Measurements from ENCODE around the gene PRR20E. TPM values are rescaled to one million over a fixed set of nuclear protein-coding genes. Genes with fewer than 3 reads are reported as not detected.
"Not testable (repeated sequence)": the region's sequence is repeated elsewhere in the genome, so short reads cannot be mapped to it uniquely, and the experiment has no call there.

The PRR20E gene
- total and polyA plus RNA-seq, 3 experiments from 2014 or later = not detected

- H3K27me3 Mint-ChIP-seq; H3K4me3 ChIP-seq (ENCODE audit: low read length); H3K9me3 ChIP-seq (ENCODE audit: low read length); H3K4me1 ChIP-seq (ENCODE audit: insufficient read depth, low read length); H3K27me3 ChIP-seq (ENCODE audit: insufficient read depth, low read length, poor library complexity, severe bottlenecking); H3K9me3 Mint-ChIP-seq; H3K27ac ChIP-seq (ENCODE audit: low read depth, low read length); H3K4me1 Mint-ChIP-seq; H3K36me3 ChIP-seq (ENCODE audit: insufficient read depth, low read length); H3K36me3 Mint-ChIP-seq; POLR2A ChIA-PET; H3K4me3 Mint-ChIP-seq; H3K27ac Mint-ChIP-seq; CTCF ChIA-PET; DNase-seq: not testable (repeated sequence)
Observed at GRCh38 chr13:57147188-57147587, 19.8 kb upstream of the PRR20E start, which contains the start of gene PRR20B. Gene PRR20B, plus strand, starts transcription at chr13:57147488. Its CDS starts 387 bp downstream, at chr13:57147875.

- H3K4me3 ChIP-seq (ENCODE audit: low read length); H3K27me3 ChIP-seq (ENCODE audit: insufficient read depth, low read length, poor library complexity, severe bottlenecking); H3K36me3 Mint-ChIP-seq; H3K4me1 Mint-ChIP-seq; H3K27ac ChIP-seq (ENCODE audit: low read depth, low read length); POLR2A ChIA-PET; CTCF ChIA-PET; H3K4me3 Mint-ChIP-seq; H3K36me3 ChIP-seq (ENCODE audit: insufficient read depth, low read length); H3K9me3 ChIP-seq (ENCODE audit: low read length); DNase-seq; H3K27ac Mint-ChIP-seq; H3K9me3 Mint-ChIP-seq; H3K4me1 ChIP-seq (ENCODE audit: insufficient read depth, low read length); H3K27me3 Mint-ChIP-seq: not testable (repeated sequence)
Observed at GRCh38 chr13:57148106-57148505, 18.9 kb upstream of the PRR20E start.

GRCh38 chr13:57153761-57154160 lies 13.2 kb upstream of the PRR20E start, which contains the start of gene PRR20C:
Gene PRR20C, plus strand, starts transcription at chr13:57154061. Its CDS starts 387 bp downstream, at chr13:57154448.
- H3K4me3 Mint-ChIP-seq; H3K4me1 Mint-ChIP-seq; H3K27me3 ChIP-seq (ENCODE audit: insufficient read depth, low read length, poor library complexity, severe bottlenecking); H3K27ac Mint-ChIP-seq; H3K27ac ChIP-seq (ENCODE audit: low read depth, low read length); CTCF ChIA-PET; H3K36me3 Mint-ChIP-seq; DNase-seq; H3K27me3 Mint-ChIP-seq; H3K4me1 ChIP-seq (ENCODE audit: insufficient read depth, low read length); H3K9me3 Mint-ChIP-seq; POLR2A ChIA-PET; H3K9me3 ChIP-seq (ENCODE audit: low read length); H3K36me3 ChIP-seq (ENCODE audit: insufficient read depth, low read length); H3K4me3 ChIP-seq (ENCODE audit: low read length): not testable (repeated sequence)

GRCh38 chr13:57160332-57160731 lies 6.7 kb upstream of the PRR20E start, which contains the start of gene PRR20D:
Gene PRR20D, plus strand, starts transcription at chr13:57160632. Its CDS starts 387 bp downstream, at chr13:57161019.
- H3K9me3 Mint-ChIP-seq; H3K27ac ChIP-seq (ENCODE audit: low read depth, low read length); H3K4me3 ChIP-seq (ENCODE audit: low read length); H3K27ac Mint-ChIP-seq; H3K27me3 Mint-ChIP-seq; DNase-seq; CTCF ChIA-PET; H3K36me3 ChIP-seq (ENCODE audit: insufficient read depth, low read length); POLR2A ChIA-PET; H3K9me3 ChIP-seq (ENCODE audit: low read length); H3K4me3 Mint-ChIP-seq; H3K4me1 ChIP-seq (ENCODE audit: insufficient read depth, low read length); H3K27me3 ChIP-seq (ENCODE audit: insufficient read depth, low read length, poor library complexity, severe bottlenecking); H3K36me3 Mint-ChIP-seq; H3K4me1 Mint-ChIP-seq: not testable (repeated sequence)

- Histone ChIP-seq H3K27me3 (ENCODE audit: insufficient read depth, low read length, poor library complexity, severe bottlenecking) (no peaks in the 10 kb centered on the region), H3K9me3 (ENCODE audit: low read length) (no peaks in the 10 kb centered on the region), H3K27ac (ENCODE audit: low read depth, low read length) (no peak overlapping the region), H3K36me3 (ENCODE audit: insufficient read depth, low read length) (no peaks in the 10 kb centered on the region), H3K4me1 (ENCODE audit: insufficient read depth, low read length) (no peaks in the 10 kb centered on the region), H3K4me3 (ENCODE audit: low read length) (no peak overlapping the region)
- H3K36me3 Mint-ChIP-seq = no peaks in the 10 kb centered on the region
- CTCF ChIA-PET = no interaction called here
- H3K27me3 Mint-ChIP-seq = no peaks in the 10 kb centered on the region
- H3K27ac Mint-ChIP-seq = no peak overlapping the region
- peaks cover 0 to 28% (median 6%) of the 10 kb centered on the region in 5 donors for H3K9me3 Mint-ChIP-seq
- no peak for DNase-seq
- no peaks in the 10 kb centered on the region for H3K4me1 Mint-ChIP-seq
- POLR2A ChIA-PET = no interaction called here
- no peak overlapping the region for H3K4me3 Mint-ChIP-seq
Observed at GRCh38 chr13:57191667-57192066, 24.7 kb downstream of the PRR20E start.

- no peaks in the 10 kb centered on the region for H3K4me1 ChIP-seq (ENCODE audit: insufficient read depth, low read length)
- no peaks in the 10 kb centered on the region for H3K9me3 ChIP-seq (ENCODE audit: low read length)
- H3K9me3 Mint-ChIP-seq = peaks cover 0 to 22% (median 10%) of the 10 kb centered on the region in 5 donors
- no peak overlapping the region for H3K4me3 ChIP-seq (ENCODE audit: low read length)
- no peaks in the 10 kb centered on the region for H3K36me3 Mint-ChIP-seq
- no peak overlapping the region for H3K27ac ChIP-seq (ENCODE audit: low read depth, low read length)
- H3K27me3 ChIP-seq (ENCODE audit: insufficient read depth, low read length, poor library complexity, severe bottlenecking) = no peaks in the 10 kb centered on the region
- H3K27me3 Mint-ChIP-seq = no peaks in the 10 kb centered on the region
- H3K36me3 ChIP-seq (ENCODE audit: insufficient read depth, low read length) = no peaks in the 10 kb centered on the region
- H3K4me1 Mint-ChIP-seq = no peaks in the 10 kb centered on the region
- H3K27ac Mint-ChIP-seq = no peak overlapping the region
- DNase-seq = no peak
- POLR2A ChIA-PET = no interaction called here
- no peak overlapping the region for H3K4me3 Mint-ChIP-seq
- CTCF ChIA-PET = no interaction called here
Observed at GRCh38 chr13:57212989-57213388, 46.0 kb downstream of the PRR20E start.

Other genes with a start within 250 kb of the PRR20E start
- not detected for gene PRR20A, start 26.3 kb upstream of the PRR20E start, total RNA-seq
- not detected for gene PRR20A, start 26.3 kb upstream of the PRR20E start, polyA plus RNA-seq
- not detected for gene PRR20B, start 19.7 kb upstream of the PRR20E start, total RNA-seq
- gene PRR20B, start 19.7 kb upstream of the PRR20E start, polyA plus RNA-seq = not detected
- not detected for gene PRR20C, start 13.1 kb upstream of the PRR20E start, total RNA-seq
- gene PRR20C, start 13.1 kb upstream of the PRR20E start, polyA plus RNA-seq = not detected
- not detected for gene PRR20D, start 6.6 kb upstream of the PRR20E start, total RNA-seq
- not detected for gene PRR20D, start 6.6 kb upstream of the PRR20E start, polyA plus RNA-seq

Measured in CD8-positive, alpha-beta memory T cell (primary cell).